ENCODE results near the gene IDNK.

DNA sequence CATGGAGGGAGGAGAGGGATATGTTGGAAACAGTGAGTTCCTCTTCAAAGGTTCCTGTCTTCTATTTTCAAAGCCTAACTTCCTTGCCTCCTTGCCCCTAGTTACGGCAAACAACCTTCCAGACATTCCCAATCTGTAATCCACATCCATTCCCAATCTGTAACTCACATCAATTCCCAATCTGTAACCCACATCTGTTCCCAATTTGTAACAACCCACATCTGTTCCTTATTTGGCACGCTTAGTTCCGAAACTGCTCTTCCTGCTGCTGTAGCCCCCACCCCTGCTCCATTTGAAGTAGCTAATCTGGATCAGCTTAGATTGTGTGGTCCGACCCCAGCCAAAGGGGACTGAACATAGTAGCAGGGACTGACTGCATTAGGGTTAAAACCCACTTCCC lies 23.9 kb upstream of the IDNK start:
- TF ChIP-seq, protein P1, sequence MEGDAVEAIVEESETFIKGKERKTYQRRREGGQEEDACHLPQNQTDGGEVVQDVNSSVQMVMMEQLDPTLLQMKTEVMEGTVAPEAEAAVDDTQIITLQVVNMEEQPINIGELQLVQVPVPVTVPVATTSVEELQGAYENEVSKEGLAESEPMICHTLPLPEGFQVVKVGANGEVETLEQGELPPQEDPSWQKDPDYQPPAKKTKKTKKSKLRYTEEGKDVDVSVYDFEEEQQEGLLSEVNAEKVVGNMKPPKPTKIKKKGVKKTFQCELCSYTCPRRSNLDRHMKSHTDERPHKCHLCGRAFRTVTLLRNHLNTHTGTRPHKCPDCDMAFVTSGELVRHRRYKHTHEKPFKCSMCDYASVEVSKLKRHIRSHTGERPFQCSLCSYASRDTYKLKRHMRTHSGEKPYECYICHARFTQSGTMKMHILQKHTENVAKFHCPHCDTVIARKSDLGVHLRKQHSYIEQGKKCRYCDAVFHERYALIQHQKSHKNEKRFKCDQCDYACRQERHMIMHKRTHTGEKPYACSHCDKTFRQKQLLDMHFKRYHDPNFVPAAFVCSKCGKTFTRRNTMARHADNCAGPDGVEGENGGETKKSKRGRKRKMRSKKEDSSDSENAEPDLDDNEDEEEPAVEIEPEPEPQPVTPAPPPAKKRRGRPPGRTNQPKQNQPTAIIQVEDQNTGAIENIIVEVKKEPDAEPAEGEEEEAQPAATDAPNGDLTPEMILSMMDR (IDR thresholded peaks at IDR 0.05 in 2 of 3, conservative IDR thresholded peaks at IDR 0.05 in 1 of 3; ENCODE audit: borderline replicate concordance in 1 of 3, insufficient read depth in 1 of 3, low read depth in 2 of 3, low read length in 2 of 3): no peak
- TF ChIP-seq POLR2A (IDR thresholded peaks at IDR 0.05; ENCODE audit: borderline replicate concordance, extremely low read depth, insufficient read depth, insufficient read length): no peak
- TF ChIP-seq ATF3 (IDR thresholded peaks at IDR 0.05): no peak
- TF ChIP-seq TCF7L2 (IDR thresholded peaks at IDR 0.05; ENCODE audit: borderline replicate concordance, extremely low read depth, insufficient read depth, insufficient read length): no peak
- TF ChIP-seq, protein P2, sequence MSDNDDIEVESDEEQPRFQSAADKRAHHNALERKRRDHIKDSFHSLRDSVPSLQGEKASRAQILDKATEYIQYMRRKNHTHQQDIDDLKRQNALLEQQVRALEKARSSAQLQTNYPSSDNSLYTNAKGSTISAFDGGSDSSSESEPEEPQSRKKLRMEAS (IDR thresholded peaks at IDR 0.05): no peak
- TF ChIP-seq EZH2 (IDR thresholded peaks at IDR 0.05): no peak
- TF ChIP-seq POLR2AphosphoS5 (IDR thresholded peaks at IDR 0.05; ENCODE audit: low read depth, low read length): no peak
- TF ChIP-seq ZFX (IDR thresholded peaks at IDR 0.05): no peak
- no peak for TF ChIP-seq CEBPB (IDR thresholded peaks at IDR 0.05; ENCODE audit: low read depth)
- TF ChIP-seq SIN3A (IDR thresholded peaks at IDR 0.05; ENCODE audit: low read depth): no peak
- TF ChIP-seq ZNF274 (IDR thresholded peaks at IDR 0.05; ENCODE audit: low read depth, low read length): no peak
- TF ChIP-seq FOSL1 (IDR thresholded peaks at IDR 0.05; ENCODE audit: low read depth): no peak

Measured in HCT116 (cell line).